Activated T-cell treated with anti-CD3 and anti-CD28 coated beads, Interleukin-2, amount 50 U/mL, for 4 hours (primary cell): ENCODE measurements around the gene VAV1. TPM values are rescaled to one million over a fixed set of nuclear protein-coding genes. Genes with fewer than 3 reads are reported as not detected.
"Not testable (repeated sequence)": the region's sequence is repeated elsewhere in the genome, so short reads cannot be mapped to it uniquely, and the experiment has no call there.

ENCODE experiments used
- ATAC-seq, 2 donors: fragments of 200-7000 bp; cut with Tn5 transposase; one replicate each; pipeline ENCODE4 v1.10.0; 2021
- DNase-seq: peaks from one replicate; pipeline ENCODE4 v3.0.0-alpha.2; 2020
- H3K27me3 Mint-ChIP-seq: one replicate; pipeline ENCODE4 v1.8.0; 2021; ENCODE audit warnings: low read depth, mixed read lengths
- H3K36me3 Mint-ChIP-seq: one replicate; pipeline ENCODE4 v1.8.0; 2022; ENCODE audit warnings: mixed read lengths; ENCODE audit not compliant: insufficient read depth
- H3K4me1 Mint-ChIP-seq: one replicate; pipeline ENCODE4 v1.8.0; 2021; ENCODE audit warnings: low read depth, mixed read lengths
- H3K4me3 Mint-ChIP-seq: one replicate; pipeline ENCODE4 v1.8.0; 2021; ENCODE audit warnings: mild to moderate bottlenecking, moderate library complexity, mixed read lengths
- H3K9me3 Mint-ChIP-seq: one replicate; pipeline ENCODE4 v1.8.0; 2021; ENCODE audit warnings: mixed read lengths
- total RNA-seq, 3 donors: library from RNA; stranded (reverse); gene quantifications; one replicate each; pipeline ENCODE4 v1.2.1, GENCODE V29; 2021

The VAV1 gene
- total RNA-seq, 3 donors from 2014 or later = 65.7 to 75.6 (median 70.7) TPM

GRCh38 chr19:6743066-6743465 lies 29.4 kb upstream of the VAV1 start:
- no peak overlapping the region for H3K4me3 Mint-ChIP-seq
- ATAC-seq (no peak), DNase-seq (no peak)
- H3K4me1 Mint-ChIP-seq = peaks cover 21% of the 10 kb centered on the region
- no peaks in the 10 kb centered on the region for H3K27me3 Mint-ChIP-seq
- H3K36me3 Mint-ChIP-seq = peaks cover 26% of the 10 kb centered on the region
- H3K9me3 Mint-ChIP-seq = no peaks in the 10 kb centered on the region

- Mint-ChIP-seq H3K4me3 (peak overlapping the region; percentile 24), H3K27me3 (no peaks in the 10 kb centered on the region), H3K36me3 (peaks cover 31% of the 10 kb centered on the region), H3K9me3 (no peaks in the 10 kb centered on the region), H3K4me1 (peaks cover 13% of the 10 kb centered on the region)
- ATAC-seq (no peak), DNase-seq (no peak)
Observed at GRCh38 chr19:6743714-6744380, 28.7 kb upstream of the VAV1 start.

GRCh38 chr19:6744381-6745301 lies 27.9 kb upstream of the VAV1 start:
- DNase-seq (no peak), ATAC-seq (no peak)
- H3K36me3 Mint-ChIP-seq = peaks cover 34% of the 10 kb centered on the region
- peaks cover 7% of the 10 kb centered on the region for H3K4me1 Mint-ChIP-seq
- H3K9me3 Mint-ChIP-seq = no peaks in the 10 kb centered on the region
- peak overlapping the region; percentile 24 for H3K4me3 Mint-ChIP-seq
- H3K27me3 Mint-ChIP-seq = no peaks in the 10 kb centered on the region

- Mint-ChIP-seq H3K4me3 (no peak overlapping the region), H3K36me3 (peaks cover 36% of the 10 kb centered on the region), H3K9me3 (no peaks in the 10 kb centered on the region), H3K4me1 (peaks cover 5% of the 10 kb centered on the region), H3K27me3 (no peaks in the 10 kb centered on the region)
- ATAC-seq = no peak
- no peak for DNase-seq
Observed at GRCh38 chr19:6745965-6746364, 26.5 kb upstream of the VAV1 start.

GRCh38 chr19:6748543-6748942 lies 24.0 kb upstream of the VAV1 start:
- ATAC-seq, H3K4me1 Mint-ChIP-seq, H3K27me3 Mint-ChIP-seq, DNase-seq, H3K4me3 Mint-ChIP-seq, H3K9me3 Mint-ChIP-seq: not testable (repeated sequence)
- peaks cover 35% of the 10 kb centered on the region for H3K36me3 Mint-ChIP-seq

GRCh38 chr19:6750062-6750461 lies 22.4 kb upstream of the VAV1 start:
- Mint-ChIP-seq H3K27me3 (no peaks in the 10 kb centered on the region), H3K36me3 (peaks cover 38% of the 10 kb centered on the region), H3K4me1 (peaks cover 9% of the 10 kb centered on the region), H3K4me3 (no peak overlapping the region), H3K9me3 (no peaks in the 10 kb centered on the region)
- DNase-seq (no peak), ATAC-seq (no peak)

- Mint-ChIP-seq H3K36me3 (peaks cover 31% of the 10 kb centered on the region), H3K9me3 (no peaks in the 10 kb centered on the region), H3K27me3 (no peaks in the 10 kb centered on the region), H3K4me1 (peaks cover 9% of the 10 kb centered on the region), H3K4me3 (no peak overlapping the region)
- no peak for DNase-seq
- ATAC-seq = no peak
Observed at GRCh38 chr19:6751189-6751588, 21.3 kb upstream of the VAV1 start.

- peaks cover 24% of the 10 kb centered on the region for H3K36me3 Mint-ChIP-seq
- peak overlapping the region; percentile 69 for H3K4me3 Mint-ChIP-seq
Observed at GRCh38 chr19:6752256-6753177, 20.0 kb upstream of the VAV1 start.

GRCh38 chr19:6753178-6754031 lies 19.1 kb upstream of the VAV1 start:
- Mint-ChIP-seq H3K27me3 (no peaks in the 10 kb centered on the region), H3K9me3 (no peaks in the 10 kb centered on the region), H3K4me3 (peak overlapping the region; percentile 69), H3K4me1 (peaks cover 12% of the 10 kb centered on the region), H3K36me3 (peaks cover 22% of the 10 kb centered on the region)
- DNase-seq = peak; percentile 61
- ATAC-seq = peak; percentile 92 to 93

More at GRCh38 chr19:6752256-6753177, 20.0 kb upstream of the VAV1 start:
- ATAC-seq (no peak), DNase-seq (no peak)
- Mint-ChIP-seq H3K27me3 (no peaks in the 10 kb centered on the region), H3K9me3 (no peaks in the 10 kb centered on the region), H3K4me1 (peaks cover 10% of the 10 kb centered on the region)

- no peak overlapping the region for H3K4me3 Mint-ChIP-seq
- H3K36me3 Mint-ChIP-seq = peaks cover 23% of the 10 kb centered on the region
- ATAC-seq = no peak
- no peaks in the 10 kb centered on the region for H3K27me3 Mint-ChIP-seq
- peaks cover 13% of the 10 kb centered on the region for H3K4me1 Mint-ChIP-seq
- DNase-seq = no peak
- H3K9me3 Mint-ChIP-seq = no peaks in the 10 kb centered on the region
Observed at GRCh38 chr19:6754136-6754535, 18.4 kb upstream of the VAV1 start.

- no peak for DNase-seq
- no peaks in the 10 kb centered on the region for H3K9me3 Mint-ChIP-seq
- no peak overlapping the region for H3K4me3 Mint-ChIP-seq
- H3K36me3 Mint-ChIP-seq = peaks cover 18% of the 10 kb centered on the region
- H3K4me1 Mint-ChIP-seq = peaks cover 13% of the 10 kb centered on the region
- no peak for ATAC-seq
- no peaks in the 10 kb centered on the region for H3K27me3 Mint-ChIP-seq
Observed at GRCh38 chr19:6754653-6755463, 17.6 kb upstream of the VAV1 start.

GRCh38 chr19:6760606-6761005 lies 11.9 kb upstream of the VAV1 start:
- DNase-seq (no peak), ATAC-seq (no peak)
- Mint-ChIP-seq H3K9me3 (no peaks in the 10 kb centered on the region), H3K36me3 (peaks cover 9% of the 10 kb centered on the region), H3K4me3 (no peak overlapping the region), H3K27me3 (no peaks in the 10 kb centered on the region), H3K4me1 (peaks cover 12% of the 10 kb centered on the region)
